HG03060 (cell line): ENCODE data around the gene THAP9.

Experiments
- ATAC-seq: cut with Tn5 transposase; IDR thresholded peaks from one replicate; pipeline ENCODE4 v1.9.1; 2021; ENCODE audit warnings: low read depth, moderate number of reproducible peaks; ENCODE audit not compliant: unreplicated experiment

The THAP9 gene

GRCh38 chr4:82951196-82951595 is 50.7 kb downstream of the THAP9 start:
- ATAC-seq = no peak

- ATAC-seq = no peak
These were observed 53.7 kb downstream of the THAP9 start for GRCh38 chr4:82954212-82954611.

DNA sequence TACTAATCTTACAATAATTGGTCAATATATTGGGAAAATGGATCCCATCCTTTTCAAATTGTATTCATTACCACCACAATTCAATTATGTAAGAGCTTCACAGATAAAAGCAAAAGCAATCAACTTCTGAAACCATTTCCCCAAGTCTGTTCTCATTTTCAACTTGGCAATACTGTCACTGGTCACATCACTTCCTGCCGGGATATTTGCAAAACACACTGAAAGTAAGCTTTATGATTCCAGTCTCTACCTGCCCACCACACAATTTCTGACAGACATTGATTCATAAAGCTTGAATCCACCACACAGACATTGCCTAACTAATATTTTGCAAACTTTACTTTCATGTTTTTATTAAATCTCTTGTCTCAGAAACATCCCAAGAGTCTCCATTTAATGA is 56.5 kb downstream of the THAP9 start:
- no peak for ATAC-seq

- ATAC-seq = no peak
These were observed 65.2 kb downstream of the THAP9 start for GRCh38 chr4:82965763-82966162.

- ATAC-seq = no peak
These were observed 68.4 kb downstream of the THAP9 start for GRCh38 chr4:82968972-82969371.

- ATAC-seq = no peak
These were observed 68.9 kb downstream of the THAP9 start for GRCh38 chr4:82969414-82969813.
